Peyer's patch (tissue), 4 donors: ENCODE data around the gene SLC27A1.

Experiments used
- CTCF ChIP-seq, 6 experiments: fragments of 450-650 bp in 4 of 6; fragments of 200-600 bp in 2 of 6; sonication (generic) in 1 of 6; IDR thresholded peaks; one replicate each; pipeline ENCODE4 v1.5.1; 2017 to 2019; ENCODE audit warnings: antibody characterized with exemption in 6 of 6, mild to moderate bottlenecking in 3 of 6, moderate library complexity in 1 of 6
- POLR2A ChIP-seq, 2 donors: fragments of 450-650 bp; IDR thresholded peaks; one replicate each; pipeline ENCODE4 v1.5.1; 2017; ENCODE audit warnings: antibody characterized with exemption in 2 of 2, mild to moderate bottlenecking in 2 of 2, moderate library complexity in 2 of 2

GRCh38 chr19:17429641-17430113, 40.6 kb upstream of the SLC27A1 start:
- no peak for TF ChIP-seq CTCF (IDR thresholded peaks at IDR 0.05)
- TF ChIP-seq POLR2A (IDR thresholded peaks at IDR 0.05) = no peak
